ENCODE results near the gene CD84.
"Not testable (repeated sequence)": the region's sequence is repeated elsewhere in the genome, so short reads cannot be mapped to it uniquely, and the experiment has no call there.

Gene CD84

DNA sequence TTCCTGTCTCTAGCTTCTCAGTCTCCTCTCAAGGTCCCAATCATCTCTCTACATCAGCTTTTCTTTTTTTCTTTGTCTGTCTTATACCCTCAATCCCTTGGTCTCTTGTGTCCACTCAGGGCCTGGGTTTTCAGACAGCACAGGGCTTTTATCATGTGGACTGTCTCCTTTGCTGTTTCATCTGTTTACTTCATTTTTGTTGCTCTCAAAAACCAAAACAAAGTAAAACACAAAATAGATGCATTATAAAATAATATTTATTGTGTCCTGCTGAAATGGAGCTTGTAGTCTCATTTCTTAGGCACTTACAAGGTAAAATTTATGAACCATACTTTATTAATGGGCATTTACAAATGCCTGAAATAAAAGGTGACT lies 38.5 kb downstream of the CD84 start:
- DNase-seq (ENCODE audit: low read depth in 2 of 2): no peak

DNA sequence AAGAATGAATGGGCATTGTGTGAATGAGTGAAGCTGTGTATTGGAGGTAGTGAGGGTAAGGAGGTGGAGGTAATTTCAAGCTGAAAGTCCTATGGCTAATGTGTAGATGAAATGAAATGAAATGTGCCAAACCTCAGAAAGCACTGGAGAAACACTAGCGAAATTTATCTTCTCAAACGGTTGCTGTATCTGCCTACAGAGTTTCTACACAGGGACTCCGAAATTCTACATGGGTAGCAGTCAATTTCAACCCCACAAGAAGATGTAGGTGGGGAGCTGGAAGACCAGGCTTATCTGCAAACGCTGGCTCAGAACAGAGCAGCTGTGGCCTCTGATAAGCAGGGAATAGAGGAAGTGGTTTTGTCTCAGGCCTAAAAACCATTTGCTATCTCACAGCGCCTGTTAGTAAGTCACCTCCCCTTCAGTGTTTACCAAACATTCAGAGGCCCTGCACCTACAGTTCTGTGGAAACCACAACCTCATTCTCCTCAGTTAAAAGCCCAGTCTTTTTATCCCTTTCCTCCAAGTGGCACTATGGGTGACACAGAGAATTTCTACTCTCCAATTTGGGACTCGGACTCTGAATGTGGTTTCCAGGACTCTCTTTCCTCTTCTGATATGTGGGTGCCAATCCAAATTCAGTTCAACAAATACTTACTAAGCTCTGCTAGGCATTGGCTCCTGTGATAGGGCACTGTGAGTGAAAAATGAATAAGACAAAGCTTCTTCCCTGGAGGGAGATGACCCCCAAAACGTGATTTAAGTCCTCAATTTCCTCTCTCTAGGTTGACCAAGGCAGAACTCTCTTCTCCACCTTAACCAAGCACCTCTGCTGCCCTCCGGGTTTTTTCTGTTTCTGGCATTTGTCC lies 39.1 kb downstream of the CD84 start:
- DNase-seq (ENCODE audit: low read depth in 2 of 2): peak; percentile 16 to 28

DNA sequence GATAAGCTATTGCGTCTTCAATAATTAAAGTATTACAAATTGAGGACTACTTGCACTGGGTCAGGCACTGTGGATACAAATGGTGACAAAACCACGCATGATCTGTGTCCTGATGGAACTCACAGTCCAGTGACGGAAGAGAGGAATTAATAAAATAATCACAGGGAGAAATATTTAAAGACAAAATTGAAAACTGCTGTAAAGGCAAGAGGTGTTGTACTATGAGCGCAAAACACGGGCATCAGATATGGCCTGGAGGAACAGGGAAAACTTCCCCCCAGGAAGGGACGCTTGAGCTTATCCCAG lies 39.7 kb downstream of the CD84 start:
- no peak for DNase-seq (ENCODE audit: low read depth in 2 of 2)

DNA sequence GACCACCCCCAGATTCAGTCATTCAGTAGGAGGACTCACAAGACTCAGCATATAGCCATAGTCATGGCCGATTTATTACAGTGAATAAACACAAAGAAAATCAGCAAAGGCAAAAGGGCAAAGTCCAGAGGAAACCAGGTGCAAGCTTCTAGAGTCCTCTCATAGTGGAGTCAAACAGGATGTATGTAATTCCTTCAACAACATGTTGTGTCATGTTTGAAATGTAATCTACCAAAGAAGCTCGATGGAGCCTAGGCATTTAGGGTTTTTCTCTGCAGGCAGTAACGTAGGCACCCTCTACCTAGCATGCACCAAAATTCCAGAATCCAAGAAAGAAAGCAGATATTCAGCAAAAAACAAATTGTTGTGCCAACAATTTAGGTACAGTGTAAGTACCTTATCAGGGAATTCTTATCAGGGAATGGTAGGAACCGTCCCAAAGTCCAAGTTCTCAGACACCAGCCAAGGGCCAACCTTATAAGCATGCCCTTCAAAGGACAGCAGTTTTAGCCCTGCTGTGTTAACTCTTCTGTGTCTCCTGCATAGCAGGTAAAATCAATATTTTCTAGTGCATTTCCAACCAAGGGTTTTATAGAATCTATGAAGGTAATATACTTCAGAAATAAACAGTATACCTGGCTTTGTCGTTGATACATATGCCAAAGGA lies 40.2 kb downstream of the CD84 start:
- no peak for DNase-seq (ENCODE audit: low read depth in 2 of 2)

DNA sequence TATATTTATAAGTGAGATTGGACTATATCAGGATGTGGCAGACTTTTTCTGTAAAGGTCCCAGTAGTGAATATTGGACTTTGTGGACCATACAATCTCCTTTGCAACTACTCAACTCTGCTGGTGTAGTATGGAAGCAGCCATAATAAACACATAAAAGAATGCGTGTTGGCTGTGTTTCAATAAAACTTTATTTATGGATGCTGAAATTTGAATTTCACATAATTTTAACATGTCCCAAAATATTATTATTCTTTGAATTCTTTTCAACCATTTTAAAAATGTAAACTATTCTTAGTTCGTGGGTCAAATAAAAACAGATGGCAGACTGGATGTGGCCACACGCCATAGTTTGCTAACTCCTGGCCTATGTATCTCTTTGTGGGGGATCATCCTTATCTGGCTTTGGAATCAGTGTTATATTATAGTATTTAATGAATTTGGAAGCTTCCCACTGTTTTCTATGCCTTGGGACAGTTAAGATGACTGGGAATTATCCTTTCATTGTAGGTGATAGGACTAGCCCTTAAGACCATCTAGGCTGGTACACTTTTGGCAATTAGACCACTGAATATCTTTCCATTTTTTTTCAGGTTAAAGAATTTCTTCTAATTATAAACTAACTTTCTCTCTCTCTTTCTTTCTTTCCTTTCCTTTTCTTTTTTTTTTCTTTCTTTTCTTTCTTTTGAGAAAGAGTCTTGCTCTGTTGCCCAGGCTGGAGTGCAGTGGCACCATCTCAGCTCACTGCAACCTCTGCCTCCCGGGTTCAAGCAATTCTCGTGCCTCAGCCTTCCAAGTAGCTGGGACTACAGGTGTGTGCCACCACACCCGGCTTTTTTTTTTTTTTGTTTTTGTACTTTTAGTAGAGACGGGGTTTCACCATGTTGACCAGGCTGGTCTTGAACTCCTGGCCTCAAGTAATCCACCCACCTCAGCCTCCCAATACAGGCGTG lies 41.3 kb downstream of the CD84 start:
- DNase-seq (ENCODE audit: low read depth in 2 of 2): no peak

DNA sequence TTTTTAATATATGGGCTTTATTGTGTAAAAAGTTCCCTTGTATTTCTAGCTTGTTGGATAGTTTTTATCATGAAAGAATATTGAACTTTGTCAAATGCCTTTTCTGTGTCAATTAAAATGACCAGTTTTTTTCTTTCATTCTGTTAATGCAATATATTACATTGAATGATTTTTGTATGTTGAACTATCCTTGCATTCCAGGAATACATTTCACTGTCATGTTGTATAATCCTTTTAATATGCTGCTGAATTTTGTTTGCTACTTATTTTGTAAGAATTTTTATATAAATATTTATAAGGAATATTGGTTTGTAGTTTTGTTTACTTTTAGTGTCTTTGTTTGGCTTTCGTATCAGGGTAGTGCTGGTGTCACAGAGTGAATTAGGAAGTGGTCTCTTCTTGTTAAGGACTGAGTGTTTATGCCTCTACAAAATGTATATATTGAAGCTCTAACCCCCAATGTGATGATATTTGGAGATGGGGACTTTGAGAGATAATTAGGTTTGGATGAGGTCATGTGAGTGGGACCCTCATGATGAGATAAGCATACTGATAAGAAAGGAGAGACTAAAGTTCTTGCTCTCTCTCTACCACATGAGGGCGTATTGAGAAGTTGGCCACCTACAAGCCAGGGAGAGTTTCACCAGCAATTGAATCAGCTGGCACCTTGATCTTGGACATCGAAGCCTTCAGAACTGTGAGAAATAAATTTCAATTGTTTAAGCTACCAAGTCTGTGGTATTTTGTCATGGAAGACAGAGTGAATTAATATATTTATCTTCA lies 44.3 kb downstream of the CD84 start:
- no peak for DNase-seq (ENCODE audit: low read depth in 2 of 2)

DNA sequence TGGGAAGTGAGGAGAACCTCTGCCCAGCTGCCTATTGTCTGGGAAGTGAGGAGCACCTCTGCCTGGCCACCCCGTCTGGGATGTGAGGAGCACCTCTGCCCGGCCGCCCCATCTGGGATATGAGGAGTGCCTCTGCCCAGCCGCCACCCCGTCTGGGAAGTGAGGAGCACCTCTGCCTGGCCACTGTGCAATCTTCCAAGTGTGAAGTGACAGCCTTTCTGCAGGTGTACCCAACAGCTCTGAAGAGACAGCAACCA lies 46.8 kb downstream of the CD84 start:
- DNase-seq (ENCODE audit: low read depth in 2 of 2): not testable (repeated sequence)

DNA sequence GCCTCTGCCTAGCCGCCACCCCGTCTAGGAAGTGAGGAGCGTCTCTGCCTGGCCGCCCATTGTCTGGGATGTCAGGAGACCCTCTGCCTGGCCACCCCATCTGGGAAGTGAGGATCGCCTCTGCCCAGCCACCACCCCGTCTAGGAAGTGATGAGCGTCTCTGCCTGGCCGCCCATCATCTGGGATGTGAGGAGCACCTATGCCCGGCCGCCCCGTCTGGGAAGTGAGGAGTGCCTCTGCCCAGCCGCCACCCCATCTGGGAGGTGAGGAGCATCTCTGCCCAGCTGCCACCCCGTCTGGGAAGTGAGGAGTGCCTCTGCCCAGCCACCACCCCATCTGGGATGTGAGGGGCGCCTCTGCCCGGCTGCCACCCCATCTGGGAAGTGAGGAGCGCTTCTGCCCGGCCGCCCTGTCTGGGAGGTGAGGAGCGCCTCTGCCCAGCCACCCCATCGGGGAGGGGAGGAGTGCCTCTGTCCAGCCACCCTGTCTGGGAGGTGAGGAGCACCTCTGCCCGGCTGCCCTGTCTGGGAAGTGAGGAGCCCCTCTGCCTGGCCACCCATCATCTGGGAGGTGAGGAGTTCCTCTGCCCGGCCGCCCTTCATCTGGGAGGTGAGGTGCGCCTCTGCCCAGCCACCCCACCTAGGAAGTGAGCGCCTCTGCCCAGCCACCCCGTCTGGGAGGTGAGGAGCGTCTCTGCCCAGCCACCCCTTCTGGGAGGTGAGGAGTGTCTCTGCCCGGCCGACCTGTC lies 47.3 kb downstream of the CD84 start:
- DNase-seq (ENCODE audit: low read depth in 2 of 2): not testable (repeated sequence)

DNA sequence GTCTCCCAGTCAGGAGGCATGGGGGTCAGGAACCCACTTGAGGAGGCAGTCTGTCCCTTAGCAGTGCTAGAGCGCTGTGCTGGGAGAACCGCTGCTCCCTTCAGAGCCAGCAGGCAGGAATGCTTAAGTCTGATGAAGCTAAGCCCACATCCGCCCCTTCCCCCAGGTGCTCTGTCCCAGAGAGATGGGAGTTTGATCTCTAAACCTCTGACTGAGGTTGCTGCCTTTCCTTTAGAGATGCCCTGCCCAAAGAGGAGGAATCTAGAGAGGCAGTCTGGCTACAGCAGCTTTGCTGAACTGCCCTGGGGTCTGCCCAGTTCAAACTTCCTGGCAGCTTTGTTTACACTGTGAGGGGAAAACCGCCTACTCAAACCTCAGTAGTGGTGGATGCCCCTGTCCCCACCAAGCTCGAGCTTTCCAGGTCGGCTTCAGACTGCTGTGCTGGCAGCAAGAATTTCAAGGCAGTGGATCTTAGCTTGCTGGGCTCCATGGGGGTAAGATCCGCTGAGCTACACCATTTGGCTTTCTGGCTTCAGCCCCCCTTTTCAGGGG lies 49.8 kb downstream of the CD84 start:
- not testable (repeated sequence) for DNase-seq (ENCODE audit: low read depth in 2 of 2)

DNA sequence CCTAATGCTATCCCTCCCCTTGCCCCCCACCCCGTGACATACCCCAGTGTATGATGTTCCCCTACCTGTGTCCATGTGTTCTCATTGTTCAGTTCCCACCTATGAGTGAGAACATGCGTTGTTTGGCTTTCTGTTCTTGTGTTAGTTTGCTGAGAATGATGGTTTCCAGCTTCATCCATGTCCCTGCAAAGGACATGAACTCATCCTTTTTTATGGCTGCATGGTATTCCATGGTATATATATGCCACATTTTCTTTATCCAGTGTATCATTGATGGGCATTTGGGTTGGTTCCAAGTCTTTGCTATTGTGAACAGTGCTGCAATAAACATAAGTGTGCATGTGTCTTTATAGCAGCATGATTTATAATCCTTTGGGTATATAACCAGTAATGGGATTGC lies 55.5 kb downstream of the CD84 start:
- not testable (repeated sequence) for DNase-seq (ENCODE audit: low read depth in 2 of 2)

DNA sequence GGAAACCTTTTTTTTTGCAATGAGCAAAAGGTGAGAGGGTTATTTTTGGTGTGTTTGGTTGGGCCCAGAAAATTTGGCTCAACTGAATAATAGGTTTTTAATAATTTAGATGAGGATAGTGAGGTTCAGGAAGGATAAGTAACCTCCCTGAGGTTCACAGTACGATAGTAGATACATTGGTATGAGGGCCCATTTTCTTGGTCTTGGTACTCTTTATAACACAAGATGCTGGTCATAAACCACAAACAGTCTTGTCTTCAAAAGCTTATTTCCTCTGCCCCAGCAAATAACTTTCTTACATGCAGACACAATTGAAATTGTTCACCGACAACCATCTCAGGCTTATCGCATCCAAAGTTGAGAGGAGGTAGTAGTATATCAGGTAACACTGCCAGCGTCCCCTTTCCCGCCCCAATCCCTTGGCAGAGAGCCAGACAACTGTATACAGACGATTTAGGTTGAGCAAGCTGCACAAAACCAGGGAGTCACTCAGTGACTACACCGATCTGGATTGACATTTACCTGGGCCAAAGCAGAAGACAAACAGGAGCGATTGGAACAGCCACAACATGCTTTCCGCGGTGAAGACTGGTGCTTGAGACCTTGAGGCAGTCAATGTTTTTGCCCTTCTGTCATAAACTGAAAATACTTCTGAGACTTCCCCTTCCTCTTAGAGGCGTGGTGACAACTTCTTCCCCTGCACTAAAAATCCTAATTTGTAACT lies 56.5 kb downstream of the CD84 start, which contains the start of gene SLAMF6:
SLAMF6 (minus strand) TSS at position 634 of the 724 bp plus-strand sequence; CDS start at position 571, 63 bp downstream.
- DNase-seq (ENCODE audit: low read depth in 2 of 2): peak; percentile 30 to 42

DNA sequence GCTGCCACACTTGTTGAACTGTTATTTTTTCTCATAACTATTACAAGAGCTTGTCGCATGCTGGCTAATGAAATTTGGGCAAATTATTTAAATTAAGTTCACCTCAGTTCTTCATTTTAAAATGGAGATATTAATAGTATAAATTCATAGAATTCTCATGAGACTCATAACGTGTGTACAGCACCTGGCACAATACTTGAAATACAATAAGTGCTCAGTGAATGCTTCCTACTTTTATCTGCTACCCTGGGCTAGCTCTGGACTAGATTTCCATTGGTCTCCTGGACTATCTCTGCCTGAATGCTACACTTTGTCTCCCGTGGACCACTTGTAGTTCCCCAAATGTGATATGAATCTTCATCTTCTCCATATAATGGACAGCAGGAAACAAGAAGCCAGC lies 57.2 kb downstream of the CD84 start:
- no peak for DNase-seq (ENCODE audit: low read depth in 2 of 2)

DNA sequence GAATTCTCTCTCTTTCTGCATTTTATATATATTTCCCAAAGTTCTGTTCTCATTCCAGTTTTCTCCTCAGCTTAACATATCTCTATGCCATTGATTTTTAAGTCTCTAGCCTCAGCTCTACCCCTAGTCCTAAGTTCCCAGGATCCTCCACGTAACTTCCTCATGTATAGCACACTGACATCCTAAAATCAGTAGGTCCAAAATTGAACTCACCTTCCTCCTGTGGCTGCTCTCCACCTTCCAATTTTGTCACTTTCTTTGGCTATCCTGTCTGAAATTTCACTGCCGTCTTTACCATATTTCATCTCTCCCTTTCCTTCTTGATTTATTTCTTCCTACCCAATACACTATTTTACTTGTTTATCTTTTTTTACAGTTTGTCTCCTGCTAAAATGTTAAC lies 57.7 kb downstream of the CD84 start:
- no peak for DNase-seq (ENCODE audit: low read depth in 2 of 2)

DNA sequence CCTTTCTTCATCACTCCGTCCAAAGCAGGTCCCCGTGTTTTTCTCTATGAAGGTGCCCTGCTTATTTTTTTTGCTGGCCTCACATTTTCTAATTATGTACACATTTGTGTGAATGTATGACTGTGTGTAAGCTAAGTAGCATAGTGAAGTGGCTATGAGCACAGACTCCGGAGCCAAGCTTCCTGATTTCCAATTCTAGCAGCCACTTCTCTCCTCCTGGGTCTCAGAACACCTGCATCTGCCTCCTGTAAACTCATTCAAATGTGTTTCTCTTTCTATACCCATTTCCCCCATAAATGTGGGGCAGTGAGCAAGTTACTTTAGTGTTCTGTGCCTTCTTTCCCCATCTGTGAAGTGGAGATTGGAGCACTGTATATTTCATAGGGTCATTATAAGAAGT lies 58.3 kb downstream of the CD84 start:
- DNase-seq (ENCODE audit: low read depth in 2 of 2): no peak

DNA sequence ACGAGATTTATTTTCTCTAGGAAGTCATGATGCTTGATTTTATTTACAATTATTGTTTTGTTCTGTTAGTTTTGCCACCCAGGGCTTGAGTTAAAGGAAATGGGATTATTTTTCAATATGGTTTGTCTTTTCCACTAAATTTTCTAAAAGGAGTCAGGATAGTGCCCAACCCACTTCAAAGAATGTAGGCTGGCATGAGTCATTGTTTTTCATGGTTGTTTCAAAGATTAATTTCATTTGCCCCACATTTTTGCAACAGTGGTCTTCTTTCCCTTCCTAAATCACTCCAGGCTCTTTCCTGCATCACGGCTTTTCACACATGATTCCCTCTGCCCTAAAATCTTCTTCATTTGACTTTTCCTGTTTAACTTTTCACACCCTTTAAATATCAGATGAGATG lies 58.7 kb downstream of the CD84 start:
- no peak for DNase-seq (ENCODE audit: low read depth in 2 of 2)

DNA sequence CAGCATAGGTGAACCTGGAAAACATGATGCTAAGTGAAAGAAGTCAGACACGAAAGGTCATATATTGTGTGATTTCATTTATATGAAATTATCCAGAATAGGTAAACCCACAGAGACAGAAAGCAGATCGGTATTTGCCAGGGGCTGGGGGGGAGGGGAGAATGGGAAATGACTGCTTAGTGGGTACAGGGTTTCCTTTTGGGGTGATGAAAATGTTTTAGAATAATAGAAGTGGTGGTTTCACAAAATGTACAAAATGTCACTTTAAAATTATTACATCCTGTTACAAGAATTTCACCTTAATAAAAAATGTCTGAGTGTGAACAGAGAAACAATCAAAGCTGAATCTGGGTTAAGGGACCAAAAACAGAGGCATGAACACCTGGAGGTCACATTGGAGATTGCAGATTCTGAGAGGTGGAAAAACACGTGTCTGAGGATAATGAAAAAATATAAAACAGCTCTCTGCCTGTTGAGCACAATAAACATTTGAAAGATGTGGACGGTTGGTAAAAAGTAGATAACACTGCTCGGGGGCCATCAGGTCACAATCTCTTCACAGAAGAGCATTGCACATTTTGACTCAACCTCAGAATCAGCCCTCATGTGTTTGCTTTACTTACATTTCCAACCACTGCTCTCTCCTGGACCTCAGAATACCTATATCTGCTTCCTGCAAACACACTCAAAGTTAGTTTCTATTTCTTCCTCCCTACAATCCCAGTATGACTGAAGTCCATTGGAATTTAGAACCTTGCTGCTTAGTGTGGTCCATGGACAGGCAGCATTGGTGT lies 59.5 kb downstream of the CD84 start:
- DNase-seq (ENCODE audit: low read depth in 2 of 2): no peak

DNA sequence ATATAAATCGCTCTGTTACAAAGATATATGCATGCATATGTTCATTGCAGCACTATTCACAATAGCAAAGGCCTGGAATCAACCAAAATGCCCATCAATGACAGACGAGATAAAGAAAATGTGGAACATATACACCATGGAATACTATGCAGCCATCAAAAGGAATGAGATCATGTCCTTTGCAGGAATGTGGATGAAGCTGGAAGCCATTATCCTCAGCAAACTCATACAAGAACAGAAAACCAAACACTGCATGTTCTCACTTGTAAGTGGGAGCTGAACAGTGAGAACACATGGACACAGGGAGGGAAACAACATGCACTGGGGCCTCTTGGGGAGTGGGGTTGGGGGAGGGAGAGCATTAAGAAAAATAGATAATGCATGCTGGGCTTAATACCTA lies 61.8 kb downstream of the CD84 start:
- DNase-seq (ENCODE audit: low read depth in 2 of 2): not testable (repeated sequence)

DNA sequence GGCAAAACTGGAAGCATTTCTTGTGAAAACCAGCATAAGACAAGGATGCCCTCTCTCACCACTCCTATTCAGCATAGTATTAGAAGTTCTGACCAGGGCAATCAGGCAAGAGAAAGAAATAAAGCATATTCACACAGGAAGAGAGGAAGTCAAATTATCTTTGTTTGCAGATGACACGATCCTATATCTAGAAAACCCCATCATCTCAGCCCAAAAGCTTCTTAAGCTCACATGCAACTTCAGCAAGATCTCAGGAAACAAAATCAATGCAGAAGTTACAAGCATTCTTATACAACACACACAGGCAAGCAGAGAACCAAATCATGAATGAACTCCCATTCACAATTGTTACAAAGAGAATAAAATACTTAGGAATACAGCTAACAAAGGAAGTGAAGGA lies 63.4 kb downstream of the CD84 start:
- not testable (repeated sequence) for DNase-seq (ENCODE audit: low read depth in 2 of 2)

DNA sequence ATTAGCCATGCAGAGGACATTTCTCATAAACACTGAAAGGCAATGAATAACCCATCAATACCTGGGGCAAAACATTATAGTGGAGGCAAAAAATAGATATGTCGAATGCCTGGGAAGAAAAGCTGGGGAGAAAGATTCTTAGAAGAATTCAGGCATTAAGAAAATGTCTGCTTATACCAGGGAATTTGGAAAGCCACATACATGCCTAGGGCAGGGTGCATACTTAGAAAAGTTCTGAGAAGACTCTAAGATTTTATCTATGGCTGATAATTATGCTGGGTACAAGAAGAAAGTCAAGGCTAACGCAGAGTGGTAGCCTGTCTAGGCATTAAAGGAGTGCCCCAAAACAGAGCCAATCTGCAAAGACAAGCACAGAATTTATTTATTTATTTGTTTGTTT lies 74.6 kb downstream of the CD84 start:
- DNase-seq (ENCODE audit: low read depth in 2 of 2): no peak
